HL-60 (cell line): ENCODE data around the gene ZPLD1.

Experiments
- DNase-seq, 2 experiments: peaks; one replicate each; pipeline ENCODE4 v3.0.0-alpha.2; 2010 to 2020; ENCODE audit warnings: low read depth in 1 of 2, low spot score in 1 of 2
- H3K27ac ChIP-seq: fragments of 250-450 bp; sonication (Bioruptor Pico); replicated peaks from 2 replicates; pipeline ENCODE4 v1.5.1; 2020; ENCODE audit warnings: mild to moderate bottlenecking, moderate library complexity
- H3K27me3 ChIP-seq: fragments of 250-450 bp; sonication (Bioruptor Pico); 2 replicates; pipeline ENCODE4 v1.5.1; 2021; ENCODE audit warnings: mild to moderate bottlenecking, moderate library complexity; ENCODE audit not compliant: insufficient read depth, poor library complexity, severe bottlenecking
- H3K4me3 ChIP-seq: replicated peaks from 2 replicates; pipeline ENCODE4 v1.5.1; 2011; ENCODE audit warnings: mild to moderate bottlenecking, control low read depth, low read length; ENCODE audit not compliant: insufficient read depth
- CTCF ChIP-seq: IDR thresholded peaks from one replicate; pipeline ENCODE4 v1.5.1; 2011; ENCODE audit warnings: low read length, control low read depth, inconsistent platforms; ENCODE audit not compliant: insufficient read depth
- GABPA ChIP-seq: IDR thresholded peaks from 2 replicates; pipeline ENCODE4 v1.6.1; 2012; ENCODE audit warnings: low read depth
- POLR2AphosphoS5 ChIP-seq: IDR thresholded peaks from 2 replicates; pipeline ENCODE4 v1.6.1; 2012; ENCODE audit warnings: low read depth
- SPI1 ChIP-seq: IDR thresholded peaks from 2 replicates; pipeline ENCODE4 v1.6.1; 2012; ENCODE audit warnings: low read depth, mild to moderate bottlenecking, borderline replicate concordance
- TF ChIP-seq, protein P1 (sequence below): IDR thresholded peaks from 2 replicates; pipeline ENCODE4 v1.6.1; 2012; ENCODE audit warnings: low read depth; ENCODE audit not compliant: insufficient replicate concordance

The ZPLD1 gene

GRCh38 chr3:102415553-102415952 is 19.3 kb upstream of the ZPLD1 start:
- no peaks in the 10 kb centered on the region for H3K27me3 ChIP-seq
- H3K27ac ChIP-seq: no peak overlapping the region
- H3K4me3 ChIP-seq: no peak overlapping the region
- DNase-seq: no peak
- no peak for TF ChIP-seq POLR2AphosphoS5
- no peak for TF ChIP-seq CTCF
- TF ChIP-seq GABPA: no peak
- TF ChIP-seq, protein P1, sequence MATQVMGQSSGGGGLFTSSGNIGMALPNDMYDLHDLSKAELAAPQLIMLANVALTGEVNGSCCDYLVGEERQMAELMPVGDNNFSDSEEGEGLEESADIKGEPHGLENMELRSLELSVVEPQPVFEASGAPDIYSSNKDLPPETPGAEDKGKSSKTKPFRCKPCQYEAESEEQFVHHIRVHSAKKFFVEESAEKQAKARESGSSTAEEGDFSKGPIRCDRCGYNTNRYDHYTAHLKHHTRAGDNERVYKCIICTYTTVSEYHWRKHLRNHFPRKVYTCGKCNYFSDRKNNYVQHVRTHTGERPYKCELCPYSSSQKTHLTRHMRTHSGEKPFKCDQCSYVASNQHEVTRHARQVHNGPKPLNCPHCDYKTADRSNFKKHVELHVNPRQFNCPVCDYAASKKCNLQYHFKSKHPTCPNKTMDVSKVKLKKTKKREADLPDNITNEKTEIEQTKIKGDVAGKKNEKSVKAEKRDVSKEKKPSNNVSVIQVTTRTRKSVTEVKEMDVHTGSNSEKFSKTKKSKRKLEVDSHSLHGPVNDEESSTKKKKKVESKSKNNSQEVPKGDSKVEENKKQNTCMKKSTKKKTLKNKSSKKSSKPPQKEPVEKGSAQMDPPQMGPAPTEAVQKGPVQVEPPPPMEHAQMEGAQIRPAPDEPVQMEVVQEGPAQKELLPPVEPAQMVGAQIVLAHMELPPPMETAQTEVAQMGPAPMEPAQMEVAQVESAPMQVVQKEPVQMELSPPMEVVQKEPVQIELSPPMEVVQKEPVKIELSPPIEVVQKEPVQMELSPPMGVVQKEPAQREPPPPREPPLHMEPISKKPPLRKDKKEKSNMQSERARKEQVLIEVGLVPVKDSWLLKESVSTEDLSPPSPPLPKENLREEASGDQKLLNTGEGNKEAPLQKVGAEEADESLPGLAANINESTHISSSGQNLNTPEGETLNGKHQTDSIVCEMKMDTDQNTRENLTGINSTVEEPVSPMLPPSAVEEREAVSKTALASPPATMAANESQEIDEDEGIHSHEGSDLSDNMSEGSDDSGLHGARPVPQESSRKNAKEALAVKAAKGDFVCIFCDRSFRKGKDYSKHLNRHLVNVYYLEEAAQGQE: no peak
- TF ChIP-seq SPI1: no peak

DNA sequence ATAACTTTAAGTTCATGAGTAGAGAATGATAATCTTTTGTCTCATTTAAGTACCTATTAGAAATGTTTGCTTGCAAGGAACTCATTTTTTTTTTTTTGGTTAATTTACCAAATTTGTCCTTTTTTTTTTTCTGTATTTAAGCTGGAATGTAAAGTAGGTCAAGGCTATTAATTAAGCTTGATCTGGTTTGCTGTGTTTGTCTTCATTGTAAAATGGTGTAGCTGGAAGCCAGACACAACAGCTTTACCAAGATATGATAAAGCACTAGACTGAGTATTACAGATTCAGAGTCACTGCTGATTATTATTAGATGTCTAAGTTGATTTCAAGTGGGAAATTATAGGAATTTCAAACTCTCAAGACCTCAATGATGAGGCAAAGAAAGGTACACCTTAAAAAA is 15.0 kb upstream of the ZPLD1 start:
- TF ChIP-seq GABPA: no peak
- TF ChIP-seq SPI1: no peak
- no peak for TF ChIP-seq POLR2AphosphoS5
- TF ChIP-seq, protein P1: no peak
- TF ChIP-seq CTCF: no peak
- Histone ChIP-seq H3K27me3 (no peaks in the 10 kb centered on the region), H3K4me3 (no peak overlapping the region), H3K27ac (no peak overlapping the region)
- no peak for DNase-seq

DNA sequence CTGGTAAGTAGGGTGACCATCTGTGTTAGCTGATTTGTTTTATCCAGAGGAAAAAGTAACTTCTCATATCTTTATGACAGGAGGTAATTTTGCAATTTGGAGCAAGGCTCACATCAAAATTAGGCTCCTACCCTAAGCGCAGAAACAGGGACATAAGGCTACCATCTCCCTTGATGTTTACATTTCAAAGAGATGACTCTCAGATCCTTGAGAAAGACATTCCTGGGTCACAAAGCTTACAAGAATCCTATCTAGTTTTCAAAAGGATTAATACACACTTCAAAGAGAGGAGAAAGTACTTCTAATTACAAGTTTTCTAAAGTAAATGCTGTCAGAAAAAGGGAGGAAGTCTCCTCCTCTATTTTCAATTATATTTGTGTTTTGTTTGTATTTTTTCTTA is 7.0 kb downstream of the ZPLD1 start:
- Histone ChIP-seq H3K4me3 (no peak overlapping the region), H3K27ac (no peak overlapping the region), H3K27me3 (no peaks in the 10 kb centered on the region)
- no peak for DNase-seq
- TF ChIP-seq, protein P1: no peak
- no peak for TF ChIP-seq CTCF
- TF ChIP-seq GABPA: no peak
- no peak for TF ChIP-seq POLR2AphosphoS5
- TF ChIP-seq SPI1: no peak
